GM12865 (cell line): ENCODE measurements around the gene TRIM10.

Experiments used
- DNase-seq: peaks from one replicate; pipeline ENCODE4 v3.0.0; 2010; ENCODE audit warnings: low read depth
- H3K4me3 ChIP-seq: 2 replicates; pipeline ENCODE4 v1.5.1; 2011; ENCODE audit warnings: mild to moderate bottlenecking, low read depth, low read length, control low read depth
- CTCF ChIP-seq: IDR thresholded peaks from 2 replicates; pipeline ENCODE4 v1.5.1; 2011; ENCODE audit warnings: low read length, control low read depth, low read depth, inconsistent platforms; ENCODE audit not compliant: insufficient read depth; ENCODE audit errors: missing control alignments

The TRIM10 gene

GRCh38 chr6:30188541-30188940 is 27.5 kb upstream of the TRIM10 start:
- TF ChIP-seq CTCF: no peak
- no peak overlapping the region for H3K4me3 ChIP-seq
- DNase-seq: no peak

- DNase-seq: no peak
- TF ChIP-seq CTCF: no peak
- no peak overlapping the region for H3K4me3 ChIP-seq
Observed at GRCh38 chr6:30185846-30186484, 25.0 kb upstream of the TRIM10 start.

GRCh38 chr6:30184417-30185031 is 23.5 kb upstream of the TRIM10 start:
- no peak for TF ChIP-seq CTCF
- DNase-seq: no peak
- no peak overlapping the region for H3K4me3 ChIP-seq

DNA sequence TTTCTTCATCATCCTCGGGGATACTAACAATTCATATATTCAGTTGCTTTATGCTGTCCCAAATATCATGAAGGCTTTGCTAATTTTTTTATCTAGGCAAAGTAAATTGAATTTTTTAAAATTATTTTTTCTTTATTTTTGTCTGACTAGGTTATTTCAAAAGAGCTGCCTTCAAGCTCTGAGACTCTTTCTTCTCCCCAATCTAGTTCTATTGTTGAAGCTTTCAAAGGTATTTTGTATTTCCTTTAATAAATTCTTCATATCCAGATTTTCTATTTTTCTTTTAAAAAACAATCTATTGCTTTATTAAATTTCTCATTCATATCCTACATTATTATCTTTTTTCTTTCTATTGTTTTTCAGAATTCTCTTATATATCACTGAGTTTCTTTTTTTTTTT is 19.1 kb upstream of the TRIM10 start:
- no peak overlapping the region for H3K4me3 ChIP-seq
- no peak for TF ChIP-seq CTCF
- DNase-seq: no peak

- no peak overlapping the region for H3K4me3 ChIP-seq
- TF ChIP-seq CTCF: no peak
- no peak for DNase-seq
Observed at GRCh38 chr6:30178837-30179236, 17.8 kb upstream of the TRIM10 start.

GRCh38 chr6:30175765-30176164 is 14.8 kb upstream of the TRIM10 start:
- no peak overlapping the region for H3K4me3 ChIP-seq
- no peak for DNase-seq
- no peak for TF ChIP-seq CTCF

DNA sequence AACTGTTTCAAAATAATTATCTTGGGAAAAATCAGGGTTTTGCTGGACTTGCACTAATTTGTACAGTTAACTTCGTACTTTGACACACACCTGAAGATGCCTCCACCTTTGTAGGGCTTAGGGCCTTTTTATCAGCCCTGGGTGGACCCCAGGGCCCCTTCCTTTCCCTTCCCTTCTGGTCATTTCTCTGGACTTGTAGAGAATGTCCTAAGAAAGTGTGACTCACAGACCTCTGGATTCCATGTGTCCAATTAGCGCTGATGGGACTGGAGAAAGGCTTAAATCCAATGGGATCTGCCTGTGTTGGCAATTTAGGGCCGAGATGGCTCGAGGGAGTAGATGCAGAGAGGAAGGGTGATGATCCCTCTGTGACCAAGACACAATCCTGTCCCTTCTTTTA is 11.7 kb upstream of the TRIM10 start:
- no peak overlapping the region for H3K4me3 ChIP-seq
- TF ChIP-seq CTCF: no peak
- DNase-seq: no peak
